Neutrophil (primary cell): ENCODE results near the gene LDHAL6B.

Experiments
- H3K27ac ChIP-seq: fragments of 200-600 bp; sonication (generic); 2 replicates; pipeline ENCODE4 v1.5.1; 2016; ENCODE audit warnings: mild to moderate bottlenecking, moderate library complexity
- H3K27me3 ChIP-seq: fragments of 200-600 bp; sonication (generic); 2 replicates; pipeline ENCODE4 v1.6.0; 2016; ENCODE audit warnings: mild to moderate bottlenecking
- H3K36me3 ChIP-seq: fragments of 200-600 bp; sonication (generic); 2 replicates; pipeline ENCODE4 v1.5.1; 2017
- H3K4me1 ChIP-seq, 2 experiments: fragments of 200-600 bp in 1 of 2; sonication (generic) in 1 of 2; 1 replicate in 1 of 2; 2 replicates in 1 of 2; pipeline versions ENCODE4 v1.5.1 to v1.6.1; 2013 to 2016; ENCODE audit warnings: low read depth in 1 of 2, low read length in 1 of 2, mild to moderate bottlenecking in 1 of 2, moderate library complexity in 1 of 2; ENCODE audit not compliant: control insufficient read depth in 1 of 2, insufficient read depth in 1 of 2
- H3K4me3 ChIP-seq, 2 experiments: fragments of 200-600 bp in 1 of 2; sonication (generic) in 1 of 2; 1 replicate in 1 of 2; 2 replicates in 1 of 2; pipeline ENCODE4 v1.5.1; 2013 to 2016; ENCODE audit warnings: low read depth in 1 of 2, low read length in 1 of 2, mild to moderate bottlenecking in 1 of 2, moderate library complexity in 1 of 2
- H3K9me3 ChIP-seq: fragments of 200-600 bp; sonication (generic); 2 replicates; pipeline ENCODE4 v1.5.1; 2016
- CTCF ChIP-seq: fragments of 200-600 bp; sonication (generic); IDR thresholded peaks from 2 replicates; pipeline ENCODE4 v1.5.1; 2016; ENCODE audit warnings: antibody characterized with exemption

Gene LDHAL6B

DNA sequence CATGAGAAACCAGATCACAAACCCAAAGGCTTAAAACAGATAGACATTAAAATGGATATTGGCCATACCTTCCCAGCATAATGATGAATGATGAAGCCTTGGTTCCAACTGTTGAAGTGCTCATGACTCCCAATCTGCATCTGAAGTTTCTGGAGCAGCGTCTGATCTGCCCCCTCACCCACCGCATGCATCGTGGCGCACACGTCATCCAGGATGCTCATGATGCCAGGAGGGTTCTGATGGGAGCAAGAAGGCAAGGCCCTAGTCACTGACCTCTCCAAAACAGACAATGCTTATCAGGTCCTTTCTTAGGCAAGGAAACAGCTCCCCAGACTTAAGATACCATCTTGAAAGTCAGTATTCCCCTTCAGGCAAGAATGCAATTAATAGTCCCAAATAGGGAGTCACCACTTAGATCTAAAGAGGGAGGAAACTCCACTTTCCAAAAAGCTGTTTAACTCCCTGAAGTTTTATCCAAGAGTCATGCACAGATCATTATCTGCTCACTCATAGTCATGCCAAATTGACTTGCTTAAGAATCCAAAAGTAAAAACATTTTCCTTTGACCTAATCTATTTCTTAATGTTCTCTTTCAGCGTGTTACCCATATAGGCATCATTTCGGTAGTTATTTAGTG is 2.1 kb downstream of the LDHAL6B start:
- no peaks in the 10 kb centered on the region for H3K9me3 ChIP-seq
- H3K4me1 ChIP-seq, result no peaks in the 10 kb centered on the region
- no peak overlapping the region for H3K4me3 ChIP-seq
- no peaks in the 10 kb centered on the region for H3K27me3 ChIP-seq
- no peaks in the 10 kb centered on the region for H3K36me3 ChIP-seq
- no peak overlapping the region for H3K27ac ChIP-seq
- no peak for TF ChIP-seq CTCF

- H3K27ac ChIP-seq, result no peak overlapping the region
- no peak overlapping the region for H3K4me3 ChIP-seq
- no peaks in the 10 kb centered on the region for H3K36me3 ChIP-seq
- H3K27me3 ChIP-seq, result no peaks in the 10 kb centered on the region
- no peaks in the 10 kb centered on the region for H3K9me3 ChIP-seq
- no peak for TF ChIP-seq CTCF
- H3K4me1 ChIP-seq, result no peaks in the 10 kb centered on the region
Observed at GRCh38 chr15:59210186-59210585, 3.5 kb downstream of the LDHAL6B start.

GRCh38 chr15:59216911-59217310 is 10.3 kb downstream of the LDHAL6B start:
- Histone ChIP-seq H3K27ac (no peak overlapping the region), H3K36me3 (no peaks in the 10 kb centered on the region), H3K9me3 (no peaks in the 10 kb centered on the region), H3K4me3 (no peak overlapping the region), H3K27me3 (no peaks in the 10 kb centered on the region), H3K4me1 (no peaks in the 10 kb centered on the region)
- no peak for TF ChIP-seq CTCF

GRCh38 chr15:59217876-59218498 is 11.3 kb downstream of the LDHAL6B start:
- Histone ChIP-seq H3K9me3 (no peaks in the 10 kb centered on the region), H3K4me1 (no peaks in the 10 kb centered on the region), H3K4me3 (no peak overlapping the region), H3K27ac (no peak overlapping the region), H3K36me3 (no peaks in the 10 kb centered on the region), H3K27me3 (no peaks in the 10 kb centered on the region)
- no peak for TF ChIP-seq CTCF

- Histone ChIP-seq H3K9me3 (no peaks in the 10 kb centered on the region), H3K27ac (no peak overlapping the region), H3K27me3 (no peaks in the 10 kb centered on the region), H3K4me3 (no peak overlapping the region), H3K4me1 (no peaks in the 10 kb centered on the region), H3K36me3 (no peaks in the 10 kb centered on the region)
- TF ChIP-seq CTCF, result no peak
Observed at GRCh38 chr15:59218710-59219109, 12.1 kb downstream of the LDHAL6B start.
